Prostate gland (tissue), 2 donors: ENCODE measurements around the gene DMXL1. TPM values are rescaled to one million over a fixed set of nuclear protein-coding genes. Genes with fewer than 3 reads are reported as not detected.
"Not testable (repeated sequence)": the region's sequence is repeated elsewhere in the genome, so short reads cannot be mapped to it uniquely, and the experiment has no call there.

ENCODE experiments used
- DNase-seq: peaks from one replicate; pipeline ENCODE4 v3.0.0-alpha.2; 2019; ENCODE audit warnings: low spot score
- H3K27ac ChIP-seq, 2 donors: fragments of 200-600 bp; sonication (generic); 2 replicates each; pipeline ENCODE4 v1.5.1; 2017 to 2019
- H3K27me3 ChIP-seq: fragments of 200-600 bp; sonication (generic); replicated peaks from 2 replicates; pipeline ENCODE4 v1.5.1; 2019; ENCODE audit not compliant: insufficient read depth
- H3K36me3 ChIP-seq, 2 donors: fragments of 200-600 bp; sonication (generic); 1 replicate in 1 of 2; 2 replicates in 1 of 2; pipeline versions ENCODE4 v1.5.1 to v1.8.1; 2017 to 2019
- H3K4me1 ChIP-seq: fragments of 200-600 bp; sonication (generic); replicated peaks from 2 replicates; pipeline ENCODE4 v1.5.1; 2019
- H3K4me3 ChIP-seq, 2 donors: fragments of 200-600 bp; sonication (generic); 2 replicates each; pipeline ENCODE4 v1.5.1; 2017 to 2019
- H3K9me3 ChIP-seq: fragments of 200-600 bp; sonication (generic); 2 replicates; pipeline ENCODE4 v1.5.1; 2017
- CTCF ChIP-seq, 4 experiments: fragments of 200-600 bp in 2 of 4; fragments of 450-650 bp in 2 of 4; sonication (generic) in 2 of 4; IDR thresholded peaks; 1 replicate in 3 of 4; 2 replicates in 1 of 4; pipeline ENCODE4 v1.5.1; 2016 to 2019; ENCODE audit warnings: antibody characterized with exemption in 4 of 4, mild to moderate bottlenecking in 2 of 4, moderate library complexity in 2 of 4
- POLR2A ChIP-seq: fragments of 450-650 bp; IDR thresholded peaks from one replicate; pipeline ENCODE4 v1.6.1; 2016; ENCODE audit warnings: antibody characterized with exemption, mild to moderate bottlenecking
- POLR2AphosphoS5 ChIP-seq: sonication (generic); formaldehyde crosslinking; IDR thresholded peaks from one replicate; pipeline ENCODE4 v1.6.1; 2017; ENCODE audit warnings: antibody characterized with exemption
- WGBS: methylation state at CpG from one replicate; pipeline ENCODE4 v1.1.5; 2018; 5-methylcytosine and 5-hydroxymethylcytosine counted together
- intact Hi-C: fragments of 100-400 bp; cut with DNase I; formaldehyde crosslinking; loops from one replicate; pipeline ENCODE4 v1.14.2; 2022
- total RNA-seq, 2 donors: library from RNA; depleted of rRNA; stranded (reverse); fragments of >200 nt; gene quantifications; one replicate each; pipeline ENCODE4 v1.1.0, GENCODE V29; 2016

The DMXL1 gene
- total RNA-seq, 2 donors from 2014 or later, result 89.2 to 180 TPM

GRCh38 chr5:119070578-119070827, 384 bp upstream of the DMXL1 start:
- peak overlapping the region; percentile 84 to 91 for H3K4me3 ChIP-seq
- intact Hi-C loops, result loop anchor here (2.0 to 5.0 kb wide), 3 partner anchors 82 to 267 kb away; partner anchors contain the start of gene DTWD2
- TF ChIP-seq POLR2A (no peak), CTCF (IDR thresholded peaks at IDR 0.05) (no peak), POLR2AphosphoS5 (no peak)
- H3K9me3 ChIP-seq, result no peaks in the 10 kb centered on the region
- peaks cover 3% of the 10 kb centered on the region for H3K4me1 ChIP-seq
- H3K27me3 ChIP-seq, result no peaks in the 10 kb centered on the region
- H3K36me3 ChIP-seq, result no peaks in the 10 kb centered on the region
- no peak for DNase-seq
- peak overlapping the region; percentile 97 to 98 for H3K27ac ChIP-seq
- under 1% methylated on average over 9 of the region's 9 CpGs for WGBS

- TF ChIP-seq CTCF (IDR thresholded peaks at IDR 0.05), result no peak
- no peak for TF ChIP-seq POLR2A
- no peak for TF ChIP-seq POLR2AphosphoS5
- under 1% methylated on average over 10 of the region's 22 CpGs for WGBS
- Histone ChIP-seq H3K27ac (peak overlapping the region; percentile 97 to 98), H3K4me3 (peak overlapping the region; percentile 84 to 91), H3K4me1 (peaks cover 3% of the 10 kb centered on the region), H3K9me3 (no peaks in the 10 kb centered on the region), H3K36me3 (no peaks in the 10 kb centered on the region), H3K27me3 (no peaks in the 10 kb centered on the region)
- DNase-seq, result no peak
- intact Hi-C loops, result loop anchor here (2.0 to 5.0 kb wide), 3 partner anchors 83 to 266 kb away; partner anchors contain the start of gene DTWD2
Measured at GRCh38 chr5:119071561-119071995, 691 bp downstream of the DMXL1 start.

GRCh38 chr5:119072496-119072895, 1.6 kb downstream of the DMXL1 start:
- 48% methylated on average over 2 of the region's 2 CpGs for WGBS
- no peak for TF ChIP-seq POLR2AphosphoS5
- TF ChIP-seq CTCF (IDR thresholded peaks at IDR 0.05), result no peak
- no peak for TF ChIP-seq POLR2A
- intact Hi-C loops, result loop anchor here (5.0 kb wide), 2 partner anchors 195 to 265 kb away; no protein-coding TSS in a partner anchor
- Histone ChIP-seq H3K27ac (peak overlapping the region; percentile 97 to 98), H3K9me3 (no peaks in the 10 kb centered on the region), H3K27me3 (no peaks in the 10 kb centered on the region), H3K4me1 (peaks cover 3% of the 10 kb centered on the region), H3K36me3 (no peaks in the 10 kb centered on the region), H3K4me3 (peak overlapping the region; percentile 84 to 91)
- no peak for DNase-seq

- H3K36me3 ChIP-seq, H3K4me1 ChIP-seq, H3K9me3 ChIP-seq, H3K27me3 ChIP-seq, DNase-seq: not testable (repeated sequence)
- peak overlapping the region in 1 of 2 donors; percentile 97 for H3K27ac ChIP-seq
- peak overlapping the region; percentile 84 to 91 for H3K4me3 ChIP-seq
- WGBS, result 84% methylated on average over 9 of the region's 9 CpGs
- intact Hi-C loops, result loop anchor here (5.0 kb wide), 2 partner anchors 193 to 263 kb away; no protein-coding TSS in a partner anchor
Measured at GRCh38 chr5:119073746-119074337, 3.0 kb downstream of the DMXL1 start.

GRCh38 chr5:119074419-119074818, 3.5 kb downstream of the DMXL1 start:
- TF ChIP-seq CTCF (IDR thresholded peaks at IDR 0.05), result no peak
- TF ChIP-seq POLR2A, result no peak
- no peak for TF ChIP-seq POLR2AphosphoS5
- Histone ChIP-seq H3K36me3 (no peaks in the 10 kb centered on the region), H3K4me1 (peaks cover 3% of the 10 kb centered on the region), H3K27ac (no peak overlapping the region), H3K27me3 (no peaks in the 10 kb centered on the region), H3K9me3 (no peaks in the 10 kb centered on the region), H3K4me3 (peak overlapping the region; percentile 84 to 91)
- 61% methylated on average over 3 of the region's 3 CpGs for WGBS
- intact Hi-C loops, result loop anchor here (5.0 kb wide), 2 partner anchors 193 to 263 kb away; no protein-coding TSS in a partner anchor
- no peak for DNase-seq

- H3K9me3 ChIP-seq, H3K27me3 ChIP-seq, H3K27ac ChIP-seq, DNase-seq, H3K4me3 ChIP-seq, H3K4me1 ChIP-seq, H3K36me3 ChIP-seq, intact Hi-C loops: not testable (repeated sequence)
- 95% methylated on average over 12 of the region's 12 CpGs for WGBS
Measured at GRCh38 chr5:119075269-119075668, 4.4 kb downstream of the DMXL1 start.
